HepG2 (cell line): ENCODE measurements around the gene HMGN4. TPM values are rescaled to one million over a fixed set of nuclear protein-coding genes. Genes with fewer than 3 reads are reported as not detected.
A peak's percentile ranks its signal among the peaks of the same experiment; 100 is the strongest.

Experiments used
- ATF7 ChIP-seq, 2 experiments: fragments of 450-650 bp in 1 of 2; sonication (generic) in 1 of 2; formaldehyde crosslinking in 1 of 2; IDR thresholded peaks; 2 replicates each; pipeline versions ENCODE4 v1.4.0 to v1.6.1; 2016 to 2020; ENCODE audit warnings: antibody characterized with exemption in 1 of 2, mild to moderate bottlenecking in 1 of 2, missing genetic modification reagents in 1 of 2
- CEBPG ChIP-seq: IDR thresholded peaks from 2 replicates; pipeline ENCODE4 v1.6.1; 2016
- CREB3 ChIP-seq: sonication (generic); formaldehyde crosslinking; IDR thresholded peaks from 2 replicates; pipeline ENCODE4 v1.5.0; 2020; ENCODE audit warnings: missing genetic modification reagents
- FOXK1 ChIP-seq: sonication (generic); formaldehyde crosslinking; IDR thresholded peaks from 2 replicates; pipeline ENCODE4 v1.4.0; 2020; ENCODE audit warnings: low read depth, missing genetic modification reagents, borderline replicate concordance
- HOXD1 ChIP-seq: sonication (generic); formaldehyde crosslinking; IDR thresholded peaks from 2 replicates; pipeline ENCODE4 v1.5.0; 2020; ENCODE audit warnings: missing genetic modification reagents
- MYPOP ChIP-seq: sonication (generic); formaldehyde crosslinking; IDR thresholded peaks from 2 replicates; pipeline ENCODE4 v1.8.1; 2023; ENCODE audit warnings: mild to moderate bottlenecking, moderate library complexity, missing genetic modification reagents
- NFRKB ChIP-seq: fragments of 450-650 bp; IDR thresholded peaks from 2 replicates; pipeline ENCODE4 v1.6.1; 2017
- PCBP2 ChIP-seq: fragments of 200-400 bp; formaldehyde crosslinking; optimal IDR thresholded peaks from 2 replicates; pipeline ENCODE3; 2018; ENCODE audit warnings: low read length, low read depth; ENCODE audit not compliant: poor library complexity, severe bottlenecking
- PRPF4 ChIP-seq: fragments of 200-400 bp; formaldehyde crosslinking; IDR thresholded peaks from 2 replicates; pipeline ENCODE4 v1.6.1; 2016; ENCODE audit warnings: low read length, low read depth; ENCODE audit not compliant: poor library complexity, severe bottlenecking
- RXRA ChIP-seq: sonication (generic); formaldehyde crosslinking; IDR thresholded peaks from 2 replicates; pipeline ENCODE4 v1.5.1; 2020; ENCODE audit warnings: missing genetic modification reagents
- SCMH1 ChIP-seq: sonication (generic); formaldehyde crosslinking; IDR thresholded peaks from 2 replicates; pipeline ENCODE4 v1.9.0; 2021; ENCODE audit warnings: missing genetic modification reagents, mild to moderate bottlenecking, borderline replicate concordance
- SMAD3 ChIP-seq: sonication (generic); formaldehyde crosslinking; IDR thresholded peaks from 2 replicates; pipeline ENCODE4 v1.4.0; 2020; ENCODE audit warnings: missing genetic modification reagents
- SNAPC2 ChIP-seq: sonication (generic); formaldehyde crosslinking; IDR thresholded peaks from 2 replicates; pipeline ENCODE4 v1.8.1; 2022; ENCODE audit warnings: mild to moderate bottlenecking, missing genetic modification reagents
- SRSF9 ChIP-seq: fragments of 200-400 bp; formaldehyde crosslinking; IDR thresholded peaks from 2 replicates; pipeline ENCODE4 v1.6.1; 2018; ENCODE audit warnings: borderline replicate concordance, mild to moderate bottlenecking, low read depth, low read length; ENCODE audit not compliant: insufficient read depth, poor library complexity, severe bottlenecking
- TCF7 ChIP-seq: sonication (generic); IDR thresholded peaks from 2 replicates; pipeline ENCODE4 v1.6.1; 2016; ENCODE audit warnings: antibody characterized with exemption, low read depth
- TOPORS ChIP-seq: sonication (generic); formaldehyde crosslinking; IDR thresholded peaks from 2 replicates; pipeline ENCODE4 v1.8.0; 2023; ENCODE audit warnings: mild to moderate bottlenecking, missing genetic modification reagents
- YY1 ChIP-seq: IDR thresholded peaks from 2 replicates; pipeline ENCODE4 v1.6.1; 2011; ENCODE audit warnings: low read length, low read depth, moderate library complexity, mild to moderate bottlenecking; ENCODE audit not compliant: insufficient read depth, insufficient replicate concordance
- ZBTB14 ChIP-seq: sonication (generic); formaldehyde crosslinking; IDR thresholded peaks from 2 replicates; pipeline ENCODE4 v1.4.0; 2020; ENCODE audit warnings: missing genetic modification reagents
- ZMYM4 ChIP-seq: sonication (generic); formaldehyde crosslinking; IDR thresholded peaks from 2 replicates; pipeline ENCODE4 v1.8.1; 2023; ENCODE audit warnings: mild to moderate bottlenecking, missing genetic modification reagents
- ZNF143 ChIP-seq: sonication (generic); formaldehyde crosslinking; IDR thresholded peaks from 2 replicates; pipeline ENCODE4 v1.4.0; 2020; ENCODE audit warnings: missing genetic modification reagents
- ZNF317 ChIP-seq: sonication (generic); formaldehyde crosslinking; IDR thresholded peaks from 2 replicates; pipeline ENCODE4 v1.5.0; 2020; ENCODE audit warnings: mild to moderate bottlenecking, missing genetic modification reagents
- ZNF333 ChIP-seq: sonication (generic); formaldehyde crosslinking; IDR thresholded peaks from 2 replicates; pipeline ENCODE4 v1.4.0; 2020; ENCODE audit warnings: mild to moderate bottlenecking, missing genetic modification reagents, borderline replicate concordance
- ZNF354B ChIP-seq: sonication (generic); formaldehyde crosslinking; IDR thresholded peaks from 2 replicates; pipeline ENCODE4 v1.8.0; 2022; ENCODE audit warnings: mild to moderate bottlenecking, missing genetic modification reagents
- ZNF382 ChIP-seq: sonication (generic); formaldehyde crosslinking; IDR thresholded peaks from 2 replicates; pipeline ENCODE4 v1.5.0; 2020; ENCODE audit warnings: missing genetic modification reagents, mild to moderate bottlenecking, borderline replicate concordance
- ZNF570 ChIP-seq: sonication (generic); formaldehyde crosslinking; IDR thresholded peaks from 2 replicates; pipeline ENCODE4 v1.4.0; 2020; ENCODE audit warnings: mild to moderate bottlenecking, missing genetic modification reagents, borderline replicate concordance
- ZNF614 ChIP-seq: IDR thresholded peaks from 2 replicates; pipeline ENCODE4 v1.6.1; 2018; ENCODE audit warnings: missing biosample characterization, missing genetic modification reagents, inconsistent platforms, borderline replicate concordance
- ZNF75D ChIP-seq: sonication (generic); formaldehyde crosslinking; IDR thresholded peaks from 2 replicates; pipeline ENCODE4 v1.8.1; 2023; ENCODE audit warnings: missing genetic modification reagents, mild to moderate bottlenecking, borderline replicate concordance
- ZNF773 ChIP-seq: sonication (generic); formaldehyde crosslinking; IDR thresholded peaks from 2 replicates; pipeline ENCODE4 v1.4.0; 2020; ENCODE audit warnings: missing genetic modification reagents, borderline replicate concordance
- ZNF83 ChIP-seq: sonication (generic); formaldehyde crosslinking; IDR thresholded peaks from 2 replicates; pipeline ENCODE4 v1.4.0; 2020; ENCODE audit warnings: missing genetic modification reagents, mild to moderate bottlenecking, borderline replicate concordance
- polyA plus RNA-seq, 8 experiments: library from polyadenylated mRNA; depleted of rRNA in 3 of 8; stranded (reverse) in 7 of 8; unstranded in 1 of 8; fragments of >200 nt; fragmentation: Illumina TruSeq in 4 of 8; extraction: Trizol in 4 of 8; gene quantifications; 2 replicates each; pipeline versions ENCODE4 v1.2.1 to v1.2.3, GENCODE V29; 2011 to 2016; ENCODE audit warnings: low read depth in 4 of 8, missing spikeins in 1 of 8, mixed read lengths in 1 of 8; ENCODE audit not compliant: insufficient read depth in 1 of 8
- total RNA-seq, 5 experiments: library from RNA; depleted of rRNA; stranded (reverse); fragments of >200 nt; fragmentation: Illumina TruSeq; extraction: Trizol; gene quantifications; 2 replicates each; pipeline ENCODE4 v1.2.3, GENCODE V29; 2016; ENCODE audit warnings: low read depth in 1 of 5

Gene HMGN4
- total and polyA plus RNA-seq, 2 of the 13 experiments (the other 11 are each of a cell fraction or from before 2014, with no cell fraction given) = 39.9 to 52.1 TPM

GRCh38 chr6:26520850-26521599 lies 17.1 kb upstream of the HMGN4 start (continued):
- TF ChIP-seq ZBTB14 (no peak), ZNF614 (CRISPR knock-in tag) (no peak; the same call in 1 of the 2 replicates), ZNF773 (CRISPR knock-in tag) (no peak), ATF7 (IDR thresholded peaks at IDR 0.05) (no peak), ATF7 (CRISPR knock-in tag; IDR thresholded peaks at IDR 0.05) (no peak), PCBP2 (no peak), ZNF570 (CRISPR knock-in tag) (no peak), FOXK1 (CRISPR knock-in tag) (peak; percentile 58; the same call in 1 of the 2 replicates), CEBPG (no peak), ZNF317 (CRISPR knock-in tag) (no peak), ZNF333 (CRISPR knock-in tag) (no peak), ZNF75D (CRISPR knock-in tag) (no peak), ZNF143 (0 out of 2 replicates have a peak, but pooled peaks have one; percentile 31), YY1 (no peak), ZNF83 (CRISPR knock-in tag) (no peak), PRPF4 (no peak), SRSF9 (no peak), ZNF354B (no peak), SMAD3 (peak; percentile 75), ZMYM4 (CRISPR knock-in tag) (peak; percentile 45), MYPOP (CRISPR knock-in tag) (no peak), NFRKB (no peak), TCF7 (no peak), SNAPC2 (CRISPR knock-in tag) (no peak), CREB3 (no peak), RXRA (CRISPR knock-in tag) (no peak), SCMH1 (CRISPR knock-in tag) (no peak), TOPORS (CRISPR knock-in tag) (no peak), HOXD1 (CRISPR knock-in tag) (peak; percentile 45), ZNF382 (CRISPR knock-in tag) (no peak)
